ENCODE results near the gene MAB21L1.

Gene MAB21L1

DNA sequence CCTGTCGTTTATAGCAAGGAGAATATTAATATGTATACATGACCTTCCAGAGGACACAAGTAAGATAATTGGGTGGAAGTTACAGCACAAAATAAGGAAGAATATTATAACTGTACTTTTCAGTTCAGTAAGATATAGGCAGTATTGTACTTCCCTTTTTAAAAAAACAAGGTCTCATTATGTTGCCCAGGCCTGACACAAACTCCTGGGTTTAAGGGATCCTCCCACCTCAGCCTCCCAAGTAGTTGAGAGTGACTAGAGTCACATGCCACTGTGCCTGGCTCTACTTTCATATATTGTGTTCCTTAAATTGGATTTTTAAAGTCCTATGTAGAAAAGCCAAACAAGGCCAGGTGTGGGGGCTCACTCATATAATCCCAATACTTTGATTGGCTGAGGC lies 19.5 kb upstream of the MAB21L1 start:
- Mint-ChIP-seq H3K4me3 (no peak overlapping the region), H3K9me3 (peaks cover 3% of the 10 kb centered on the region), H3K27ac (no peak overlapping the region), H3K27me3 (no peaks in the 10 kb centered on the region), H3K4me1 (no peaks in the 10 kb centered on the region), H3K36me3 (peaks cover 1% of the 10 kb centered on the region)
- ATAC-seq (ENCODE audit: low read depth) (no peak), DNase-seq (ENCODE audit: low spot score in 2 of 2) (no peak)

DNA sequence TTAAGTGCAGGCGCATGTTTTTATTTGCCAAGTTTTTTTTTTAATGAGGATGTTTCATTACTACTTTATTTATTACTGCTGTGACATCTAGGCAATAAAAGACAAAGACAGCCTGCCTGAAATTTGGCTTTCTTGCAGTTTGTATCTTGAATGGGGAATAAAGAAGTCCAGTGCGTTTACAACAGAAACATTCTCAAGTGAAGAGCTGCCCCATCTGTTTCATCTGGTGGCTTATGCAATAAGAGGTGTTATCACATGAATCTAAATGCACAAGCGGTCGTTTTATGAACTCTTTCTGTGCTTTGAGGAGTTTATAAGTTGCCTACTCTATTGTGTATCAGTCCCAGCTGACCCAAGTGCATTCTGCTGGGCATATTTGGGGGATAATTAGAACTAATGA lies 12.6 kb upstream of the MAB21L1 start:
- ATAC-seq (ENCODE audit: low read depth) = no peak
- H3K9me3 Mint-ChIP-seq = no peaks in the 10 kb centered on the region

DNA sequence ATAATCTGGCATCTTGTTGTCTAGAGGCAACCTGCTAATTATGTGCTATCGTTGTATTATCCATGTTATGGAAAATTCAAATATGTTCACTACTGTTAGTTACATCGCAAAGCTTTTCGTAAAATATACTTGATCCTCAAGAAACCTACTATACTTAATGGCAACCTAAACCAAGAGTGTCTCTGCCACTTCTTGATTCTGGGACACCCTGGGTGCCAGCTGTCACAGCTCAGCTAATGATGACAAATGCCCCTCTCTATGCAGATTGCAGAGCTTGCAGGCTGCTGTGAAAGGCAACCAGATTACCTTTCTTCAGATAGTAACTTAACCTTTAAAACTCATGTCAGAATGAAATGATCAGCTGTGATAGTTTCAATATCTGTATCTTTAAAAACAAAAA lies 8.9 kb upstream of the MAB21L1 start:
- no peak overlapping the region for H3K27ac Mint-ChIP-seq
- peaks cover 2% of the 10 kb centered on the region for H3K36me3 Mint-ChIP-seq
- H3K9me3 Mint-ChIP-seq = no peaks in the 10 kb centered on the region
- no peak overlapping the region for H3K4me3 Mint-ChIP-seq
- ATAC-seq (ENCODE audit: low read depth) = no peak
- H3K4me1 Mint-ChIP-seq = no peaks in the 10 kb centered on the region
- DNase-seq (ENCODE audit: low spot score in 2 of 2) = no peak
- no peaks in the 10 kb centered on the region for H3K27me3 Mint-ChIP-seq

More for the DNA sequence above, 12.6 kb upstream of the MAB21L1 start:
- Mint-ChIP-seq H3K27me3 (no peaks in the 10 kb centered on the region), H3K36me3 (peaks cover 2% of the 10 kb centered on the region), H3K4me1 (no peaks in the 10 kb centered on the region), H3K27ac (no peak overlapping the region), H3K4me3 (no peak overlapping the region)
- DNase-seq (ENCODE audit: low spot score in 2 of 2) = no peak

DNA sequence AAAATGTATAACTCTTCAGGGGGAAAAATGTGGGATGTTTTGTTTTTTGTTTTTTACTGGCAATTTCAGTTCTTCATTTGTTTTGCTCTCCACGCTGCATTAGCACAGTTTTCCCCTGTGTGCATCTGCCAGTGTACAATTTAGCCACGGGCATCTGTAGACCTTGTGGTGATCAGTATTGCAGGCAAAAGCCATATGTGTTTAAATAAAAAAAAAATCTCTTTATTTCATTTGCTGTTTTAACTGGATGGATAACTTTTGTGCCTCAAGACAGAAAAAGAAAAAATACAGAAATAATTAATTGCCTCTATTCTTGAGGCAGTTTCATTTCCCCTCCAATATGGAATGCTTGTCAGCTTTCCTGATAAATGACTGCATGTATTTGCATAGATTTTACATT lies 7.9 kb upstream of the MAB21L1 start:
- Mint-ChIP-seq H3K4me3 (no peak overlapping the region), H3K9me3 (no peaks in the 10 kb centered on the region), H3K27ac (no peak overlapping the region), H3K27me3 (no peaks in the 10 kb centered on the region), H3K4me1 (no peaks in the 10 kb centered on the region), H3K36me3 (peaks cover 2% of the 10 kb centered on the region)
- ATAC-seq (ENCODE audit: low read depth) = no peak
- no peak for DNase-seq (ENCODE audit: low spot score in 2 of 2)

DNA sequence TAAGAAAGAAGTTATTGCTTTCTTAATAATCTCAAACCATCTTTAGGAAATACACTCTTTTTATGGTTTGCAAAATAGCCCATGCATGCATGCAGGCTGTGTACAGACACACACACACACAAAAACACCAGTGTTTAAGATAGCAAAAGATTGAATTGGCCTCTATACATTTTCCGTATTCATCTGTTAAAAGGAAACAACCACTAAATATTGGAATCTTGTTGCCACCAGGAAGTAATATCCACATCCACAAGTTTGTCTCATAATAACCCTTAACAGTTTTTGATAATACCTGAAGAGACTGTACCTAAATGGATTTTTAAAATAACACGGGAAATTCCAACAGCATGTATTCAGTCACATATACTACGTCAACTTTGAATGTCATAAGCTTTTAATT lies 7.3 kb upstream of the MAB21L1 start:
- ATAC-seq (ENCODE audit: low read depth) (no peak), DNase-seq (ENCODE audit: low spot score in 2 of 2) (no peak)
- H3K27me3 Mint-ChIP-seq = peaks cover 2% of the 10 kb centered on the region
- H3K4me3 Mint-ChIP-seq = no peak overlapping the region
- no peak overlapping the region for H3K27ac Mint-ChIP-seq
- no peaks in the 10 kb centered on the region for H3K9me3 Mint-ChIP-seq
- peaks cover 2% of the 10 kb centered on the region for H3K36me3 Mint-ChIP-seq
- peaks cover under 1% of the 10 kb centered on the region for H3K4me1 Mint-ChIP-seq

DNA sequence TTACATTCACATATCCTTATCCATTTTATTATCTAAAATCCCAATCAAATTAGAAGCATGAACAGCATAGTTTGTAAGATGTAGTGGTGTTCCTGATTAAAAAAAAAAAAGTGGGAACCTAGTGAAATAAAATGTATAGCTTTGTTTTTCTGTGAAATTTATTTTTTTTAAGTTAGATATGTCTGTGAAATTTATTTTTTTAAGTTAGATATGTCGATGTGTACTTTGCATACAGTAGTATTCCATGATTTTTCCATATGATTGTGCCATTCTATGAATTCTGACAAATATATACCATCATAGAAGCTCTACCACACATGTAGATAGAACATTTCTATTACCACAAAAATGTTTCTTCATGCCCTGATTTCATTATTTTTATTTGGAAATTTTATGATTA lies 6.0 kb upstream of the MAB21L1 start:
- Mint-ChIP-seq H3K9me3 (no peaks in the 10 kb centered on the region), H3K4me3 (no peak overlapping the region), H3K27me3 (peaks cover 9% of the 10 kb centered on the region), H3K4me1 (peaks cover 6% of the 10 kb centered on the region), H3K36me3 (peaks cover under 1% of the 10 kb centered on the region), H3K27ac (no peak overlapping the region)
- DNase-seq (ENCODE audit: low spot score in 2 of 2) = no peak
- ATAC-seq (ENCODE audit: low read depth) = no peak

DNA sequence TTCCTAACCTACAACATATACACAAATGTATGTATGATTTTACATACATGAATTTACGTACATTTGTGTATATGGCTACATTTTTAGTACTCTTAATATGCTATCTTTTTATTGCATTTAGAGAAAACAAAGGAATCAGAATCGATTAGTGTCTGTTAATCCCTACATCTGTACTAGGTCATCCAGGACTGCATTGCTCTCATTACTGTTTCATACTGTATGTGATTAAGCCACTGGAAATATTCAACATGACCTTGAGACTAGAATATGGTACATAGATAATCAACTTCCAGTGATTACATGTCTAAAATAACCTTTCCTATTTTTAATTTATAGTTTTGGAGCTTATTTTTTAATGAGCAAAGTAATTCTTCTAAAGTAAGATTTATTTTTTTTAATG lies 5.3 kb upstream of the MAB21L1 start:
- H3K36me3 Mint-ChIP-seq = no peaks in the 10 kb centered on the region
- no peaks in the 10 kb centered on the region for H3K9me3 Mint-ChIP-seq
- DNase-seq (ENCODE audit: low spot score in 2 of 2) (no peak), ATAC-seq (ENCODE audit: low read depth) (no peak)
- H3K27ac Mint-ChIP-seq = no peak overlapping the region
- H3K27me3 Mint-ChIP-seq = peaks cover 12% of the 10 kb centered on the region
- H3K4me1 Mint-ChIP-seq = peaks cover 6% of the 10 kb centered on the region
- H3K4me3 Mint-ChIP-seq = no peak overlapping the region

DNA sequence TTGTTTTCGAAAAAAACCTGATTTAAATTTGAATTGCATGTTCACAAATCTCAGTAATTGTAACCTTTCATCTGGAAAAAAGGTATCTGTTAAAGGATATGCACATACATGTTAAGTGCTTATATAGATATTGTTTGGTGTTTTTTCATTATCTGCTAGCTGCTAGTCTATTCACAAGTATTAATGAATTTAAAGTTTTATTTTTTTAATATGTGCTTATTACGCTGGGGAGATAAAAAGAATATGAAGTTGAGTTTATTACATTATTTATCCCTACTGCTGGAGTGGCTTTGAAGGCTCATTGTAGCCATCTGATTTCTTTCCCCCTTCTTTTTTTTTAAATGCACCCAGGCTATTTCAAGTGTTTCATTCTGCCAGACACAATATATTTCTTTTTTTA lies 3.9 kb upstream of the MAB21L1 start:
- H3K9me3 Mint-ChIP-seq = no peaks in the 10 kb centered on the region
- no peak for DNase-seq (ENCODE audit: low spot score in 2 of 2)
- ATAC-seq (ENCODE audit: low read depth) = no peak
- peaks cover 21% of the 10 kb centered on the region for H3K27me3 Mint-ChIP-seq
- H3K4me1 Mint-ChIP-seq = peaks cover 15% of the 10 kb centered on the region
- no peaks in the 10 kb centered on the region for H3K36me3 Mint-ChIP-seq
- no peak overlapping the region for H3K27ac Mint-ChIP-seq
- no peak overlapping the region for H3K4me3 Mint-ChIP-seq

DNA sequence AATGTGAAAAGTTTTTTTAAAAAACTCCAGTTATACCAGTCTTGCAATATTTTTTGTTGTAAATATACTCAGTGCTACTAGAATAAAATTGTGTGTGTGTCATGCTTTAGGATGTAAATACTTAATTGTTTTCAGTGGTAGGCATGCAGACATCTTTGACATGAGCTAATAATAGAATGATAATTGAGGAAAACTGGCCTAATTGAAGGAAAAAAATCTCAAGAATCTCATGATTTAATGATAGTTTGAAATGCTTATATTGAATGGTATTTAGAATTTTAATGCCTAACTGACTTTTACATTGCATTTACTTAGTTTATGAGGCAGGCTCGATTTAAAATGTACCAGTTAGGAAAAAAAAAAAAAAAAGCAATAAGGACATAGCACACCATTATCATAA lies 3.2 kb upstream of the MAB21L1 start:
- peaks cover 23% of the 10 kb centered on the region for H3K27me3 Mint-ChIP-seq

DNA sequence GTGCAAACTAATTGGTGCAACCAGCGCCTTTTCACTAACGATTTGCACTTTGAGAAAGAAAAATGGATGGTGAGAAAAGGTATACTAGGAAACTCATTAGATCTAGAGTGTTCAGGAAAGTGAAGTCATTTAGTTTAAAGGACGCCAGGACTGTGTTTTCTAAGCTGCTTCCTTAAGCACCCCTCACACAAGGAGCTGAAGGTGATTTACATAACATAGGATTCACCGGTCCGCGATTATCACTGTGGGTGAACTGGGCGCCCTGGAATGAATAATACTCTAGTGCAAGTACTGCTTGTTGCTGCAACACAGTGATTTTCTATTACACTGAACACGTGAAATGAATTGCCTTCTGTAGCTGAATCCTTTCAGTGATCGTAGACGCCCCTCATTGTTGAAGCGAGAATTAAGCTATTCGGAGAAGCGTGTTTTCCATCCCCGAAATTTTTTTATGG lies 2.6 kb upstream of the MAB21L1 start:
- H3K4me1 Mint-ChIP-seq = peaks cover 17% of the 10 kb centered on the region
- no peak overlapping the region for H3K4me3 Mint-ChIP-seq
- peaks cover 25% of the 10 kb centered on the region for H3K27me3 Mint-ChIP-seq
- H3K27ac Mint-ChIP-seq = no peak overlapping the region
- H3K9me3 Mint-ChIP-seq = peaks cover 2% of the 10 kb centered on the region
- no peak for DNase-seq (ENCODE audit: low spot score in 2 of 2)
- ATAC-seq (ENCODE audit: low read depth) = no peak
- H3K36me3 Mint-ChIP-seq = no peaks in the 10 kb centered on the region

More for the DNA sequence above, 3.2 kb upstream of the MAB21L1 start:
- no peak for ATAC-seq (ENCODE audit: low read depth)
- no peak for DNase-seq (ENCODE audit: low spot score in 2 of 2)
- H3K9me3 Mint-ChIP-seq = no peaks in the 10 kb centered on the region
- no peak overlapping the region for H3K27ac Mint-ChIP-seq
- no peak overlapping the region for H3K4me3 Mint-ChIP-seq
- H3K36me3 Mint-ChIP-seq = no peaks in the 10 kb centered on the region
- H3K4me1 Mint-ChIP-seq = peaks cover 15% of the 10 kb centered on the region

DNA sequence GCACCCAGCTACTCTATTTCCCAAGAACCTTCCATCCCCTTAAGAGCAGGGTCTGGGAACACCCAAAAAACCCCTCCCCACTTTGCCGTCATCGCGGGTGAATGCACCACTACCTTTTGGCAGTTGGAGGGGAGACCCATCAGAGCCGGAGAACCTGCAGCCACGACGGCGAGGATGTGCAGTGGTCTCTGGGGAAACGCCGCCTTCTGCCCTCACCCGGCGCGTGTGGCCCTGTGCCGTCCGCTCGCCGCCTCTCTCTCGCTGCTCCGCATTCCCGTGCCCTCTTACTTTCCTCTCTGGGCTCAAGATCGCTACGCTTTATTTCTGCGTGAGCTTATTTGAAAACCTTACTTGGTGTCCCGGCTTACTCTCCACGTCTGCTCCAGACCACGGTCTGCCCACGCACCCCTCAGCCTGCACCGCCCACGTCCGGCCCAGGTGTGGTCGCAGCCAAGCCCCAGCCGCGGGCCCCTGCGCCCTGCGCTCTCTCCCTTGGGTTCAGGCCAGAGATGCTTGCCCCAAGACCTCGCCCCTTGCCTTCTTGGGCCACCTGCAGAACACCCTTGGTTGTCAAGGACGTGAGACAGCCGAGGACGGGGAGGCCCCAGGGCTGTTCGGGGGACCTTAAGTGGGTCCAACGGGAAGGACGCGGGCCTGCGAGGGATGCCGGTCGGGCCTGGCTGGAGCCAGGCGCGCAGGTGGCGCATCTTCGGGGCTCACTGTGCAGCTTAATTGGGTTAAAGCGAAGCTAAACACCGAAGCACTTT lies 2.0 kb upstream of the MAB21L1 start:
- Mint-ChIP-seq H3K27ac (no peak overlapping the region), H3K4me1 (peaks cover 17% of the 10 kb centered on the region), H3K9me3 (peaks cover 2% of the 10 kb centered on the region), H3K27me3 (peaks cover 25% of the 10 kb centered on the region), H3K4me3 (peak overlapping the region; percentile 34), H3K36me3 (no peaks in the 10 kb centered on the region)
- DNase-seq (ENCODE audit: low spot score in 2 of 2) = no peak
- ATAC-seq (ENCODE audit: low read depth) = no peak

DNA sequence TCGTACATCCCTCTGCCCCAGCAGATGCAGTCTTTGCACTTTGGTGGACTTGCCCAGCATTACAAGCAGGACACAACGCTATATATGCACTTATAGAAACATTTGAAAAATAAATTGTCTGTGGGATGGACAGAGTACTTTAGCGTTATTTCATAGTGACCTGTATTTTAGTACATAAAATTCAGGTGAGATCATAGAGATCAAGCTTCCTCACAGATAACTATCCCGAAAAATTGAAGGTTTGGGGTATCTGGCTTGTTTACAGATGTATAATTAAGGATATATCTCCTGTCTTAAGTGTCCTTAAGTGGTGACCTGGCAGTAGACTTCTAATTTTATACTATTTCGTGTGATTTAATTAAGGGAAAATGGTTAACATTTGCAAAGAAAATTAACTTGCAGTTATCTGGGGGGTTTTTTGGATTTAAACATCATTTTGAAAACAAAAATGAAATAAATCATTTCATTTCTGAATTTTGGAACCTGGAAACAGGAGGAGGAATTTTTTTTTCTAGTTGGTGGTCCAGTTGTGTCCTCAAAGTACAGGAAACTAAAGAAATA lies 977 bp upstream of the MAB21L1 start:
- Mint-ChIP-seq H3K36me3 (no peaks in the 10 kb centered on the region), H3K27me3 (peaks cover 25% of the 10 kb centered on the region), H3K4me1 (peaks cover 17% of the 10 kb centered on the region), H3K4me3 (no peak overlapping the region), H3K27ac (no peak overlapping the region), H3K9me3 (peaks cover 2% of the 10 kb centered on the region)
- no peak for ATAC-seq (ENCODE audit: low read depth)
- DNase-seq (ENCODE audit: low spot score in 2 of 2) = no peak

DNA sequence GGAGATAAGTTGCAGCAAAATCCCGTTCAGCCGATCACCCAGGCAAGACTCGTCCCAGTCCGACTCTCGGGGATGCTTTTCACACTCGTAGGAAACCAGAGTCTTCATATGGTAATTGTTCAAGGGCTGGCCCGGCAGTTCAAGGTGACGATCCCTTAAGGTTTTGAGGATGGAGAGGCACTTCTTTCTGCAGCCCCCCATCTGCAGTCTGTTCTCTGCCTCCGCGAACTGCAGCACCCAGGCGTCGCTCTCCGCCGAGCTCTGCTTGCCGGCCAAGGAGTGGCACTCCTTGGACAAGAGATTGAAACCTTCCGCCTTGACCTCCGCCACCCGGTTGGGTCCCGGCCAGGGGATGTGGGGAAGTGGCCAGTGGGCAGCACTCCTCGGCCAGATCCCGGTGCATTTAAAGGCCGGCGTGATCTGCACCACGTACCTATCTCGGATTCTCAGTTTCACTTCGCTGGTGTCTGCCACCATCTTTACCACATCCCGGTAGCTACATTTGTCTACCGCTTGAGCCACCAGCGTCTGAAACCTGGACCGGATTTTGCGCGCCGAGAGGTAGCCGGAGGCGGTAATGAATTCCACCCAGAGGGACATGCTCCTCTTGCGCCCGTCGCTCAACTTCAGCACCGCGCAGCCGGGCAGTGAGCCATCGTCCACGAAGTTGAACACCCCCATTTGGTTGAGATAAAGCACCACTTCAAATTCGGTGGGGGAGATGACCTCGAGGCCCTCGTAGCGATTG lies 1.1 kb downstream of the MAB21L1 start:
- DNase-seq (ENCODE audit: low spot score in 2 of 2) (no peak), ATAC-seq (ENCODE audit: low read depth) (no peak)
- H3K27me3 Mint-ChIP-seq = peaks cover 29% of the 10 kb centered on the region
- no peak overlapping the region for H3K27ac Mint-ChIP-seq
- H3K4me3 Mint-ChIP-seq = peak overlapping the region; percentile 75
- H3K9me3 Mint-ChIP-seq = peaks cover 2% of the 10 kb centered on the region
- H3K36me3 Mint-ChIP-seq = no peaks in the 10 kb centered on the region
- H3K4me1 Mint-ChIP-seq = peaks cover 17% of the 10 kb centered on the region

DNA sequence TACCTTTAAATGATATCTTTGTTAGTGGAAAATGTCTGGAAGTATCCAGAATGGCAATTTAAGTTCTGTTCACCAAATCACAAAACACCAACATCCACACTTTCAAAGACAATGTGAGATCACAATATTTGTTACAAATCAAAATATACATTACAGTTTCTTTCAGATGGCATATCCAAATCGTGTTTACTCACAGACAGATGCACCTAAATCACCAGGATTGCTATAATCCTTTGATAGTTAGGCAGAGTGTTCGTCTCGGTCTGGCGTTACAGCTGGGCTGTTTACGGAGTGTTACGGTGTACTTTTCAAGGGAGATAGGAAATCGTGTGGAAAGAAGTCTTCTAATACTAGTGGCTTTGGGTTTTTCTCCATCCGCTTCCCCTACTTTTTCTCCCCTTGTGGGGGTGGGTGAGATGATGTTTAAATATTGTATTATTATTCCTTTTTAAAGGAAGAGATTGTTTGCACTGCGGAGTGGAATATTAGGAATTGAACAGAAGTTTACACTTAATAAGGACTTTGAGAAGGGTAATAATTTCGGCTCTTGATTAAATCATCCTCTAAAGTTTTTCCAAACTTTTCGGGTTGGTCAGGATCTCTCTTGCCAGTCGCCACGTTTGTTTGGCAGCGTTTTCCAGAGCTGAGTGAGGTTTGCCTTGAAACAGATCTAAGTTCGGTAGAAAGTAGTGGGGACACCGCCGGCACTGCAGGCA lies 1.8 kb downstream of the MAB21L1 start:
- no peak for ATAC-seq (ENCODE audit: low read depth)
- Mint-ChIP-seq H3K4me3 (no peak overlapping the region), H3K27me3 (peaks cover 33% of the 10 kb centered on the region), H3K9me3 (peaks cover 5% of the 10 kb centered on the region), H3K27ac (no peak overlapping the region), H3K36me3 (peaks cover 2% of the 10 kb centered on the region), H3K4me1 (peaks cover 17% of the 10 kb centered on the region)
- DNase-seq (ENCODE audit: low spot score in 2 of 2) = no peak

Data from memory B cell (primary cell).